T47D (cell line): ENCODE measurements around the gene GRID2.
"Not testable (repeated sequence)": the region's sequence is repeated elsewhere in the genome, so short reads cannot be mapped to it uniquely, and the experiment has no call there.

ENCODE experiments used
- DNase-seq, 2 experiments: peaks; one replicate each; pipeline versions ENCODE4 v3.0.0 to v3.0.0-alpha.2; 2011 to 2012; ENCODE audit warnings: low read depth in 1 of 2, low spot score in 1 of 2
- JUND ChIP-seq: IDR thresholded peaks from 2 replicates; pipeline ENCODE4 v1.6.1; 2012; ENCODE audit warnings: low read depth
- in situ Hi-C: cut with HindIII; loops from 2 replicates; pipeline ENCODE4 v1.10.0; 2016; ENCODE audit warnings: low sequenced_read_pairs, low pct_unique_long_range_greater_than_20kb

The GRID2 gene

DNA sequence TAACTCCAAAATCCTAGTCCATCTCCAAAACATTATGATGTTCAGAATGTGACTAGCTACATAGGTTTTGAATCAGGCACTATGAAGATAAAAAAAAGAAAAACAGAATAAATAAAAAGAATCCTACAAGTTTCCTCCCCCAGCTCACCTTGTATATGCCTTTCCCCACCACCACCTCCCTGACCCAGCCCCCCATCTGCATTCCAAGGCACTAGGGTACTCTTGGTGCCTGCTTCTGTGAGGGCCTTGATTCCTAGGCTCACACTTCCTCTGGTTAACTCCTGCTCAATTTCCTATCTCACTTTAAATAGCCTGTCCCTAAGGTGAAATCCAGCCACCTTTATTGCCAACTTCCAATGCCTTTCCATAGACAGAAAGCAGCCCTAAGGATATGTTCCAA lies 1346.1 kb downstream of the GRID2 start:
- TF ChIP-seq JUND: no peak
- in situ Hi-C loops: no loop called here

DNA sequence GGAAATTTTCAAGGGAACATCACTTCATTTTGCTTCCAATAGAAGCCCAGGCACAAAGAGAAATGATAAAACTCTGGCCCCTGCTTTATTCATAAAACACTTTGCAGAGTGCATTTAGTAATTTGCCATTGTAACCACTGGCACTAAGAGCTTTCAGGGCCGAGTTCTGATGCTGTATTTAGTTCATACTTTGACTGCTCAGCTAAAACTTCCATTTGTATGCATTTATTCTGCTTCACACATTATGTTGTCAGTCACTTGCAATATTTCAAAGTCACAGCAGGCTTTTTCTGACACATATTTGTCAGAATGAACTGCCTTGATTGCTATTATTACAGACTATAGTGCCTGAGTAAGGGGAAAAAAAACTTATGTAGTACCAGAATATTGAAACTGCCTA lies 1350.4 kb downstream of the GRID2 start:
- TF ChIP-seq JUND: no peak
- DNase-seq: no peak
- in situ Hi-C loops: no loop called here

More for the DNA sequence above, 1346.1 kb downstream of the GRID2 start:
- no peak for DNase-seq

DNA sequence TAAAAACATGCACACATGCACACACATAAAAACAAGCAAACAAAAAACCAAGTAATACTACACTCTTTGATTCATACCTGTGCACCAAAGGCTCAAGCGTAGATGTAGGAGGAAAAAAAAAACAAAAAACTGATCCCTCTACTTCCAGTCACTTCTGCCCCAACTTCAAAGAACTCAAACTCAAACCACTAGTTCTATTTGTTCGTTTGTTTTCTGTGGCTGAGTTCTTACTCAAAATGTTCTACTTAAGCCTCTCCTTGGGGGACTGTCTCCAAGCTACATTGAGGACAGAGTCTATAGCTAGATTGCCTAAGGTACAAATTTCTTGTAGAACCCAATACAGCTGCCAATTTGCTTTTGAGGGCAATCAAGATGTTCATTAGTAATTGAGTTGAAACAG lies 1353.8 kb downstream of the GRID2 start:
- no peak for DNase-seq
- in situ Hi-C loops: no loop called here
- TF ChIP-seq JUND: no peak

DNA sequence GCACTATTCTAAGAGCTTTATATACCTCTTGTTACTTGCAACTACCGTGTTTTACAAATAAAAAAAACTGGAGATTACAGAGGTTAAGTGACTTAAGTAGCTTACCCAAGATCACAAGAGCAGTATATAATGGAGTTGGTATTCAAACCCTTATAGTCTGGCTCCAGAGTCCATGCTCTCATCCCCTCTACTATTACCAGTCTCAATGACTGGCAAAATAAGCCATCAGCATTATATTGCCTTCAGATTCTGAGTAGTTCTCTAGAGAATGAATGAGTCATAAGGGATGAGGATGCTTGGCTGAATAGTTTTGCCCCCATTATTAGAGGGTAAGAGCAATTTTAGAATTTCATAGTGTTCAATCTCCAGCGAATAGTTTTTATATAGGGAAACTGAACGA lies 1354.7 kb downstream of the GRID2 start:
- DNase-seq: no peak
- no peak for TF ChIP-seq JUND
- in situ Hi-C loops: no loop called here

DNA sequence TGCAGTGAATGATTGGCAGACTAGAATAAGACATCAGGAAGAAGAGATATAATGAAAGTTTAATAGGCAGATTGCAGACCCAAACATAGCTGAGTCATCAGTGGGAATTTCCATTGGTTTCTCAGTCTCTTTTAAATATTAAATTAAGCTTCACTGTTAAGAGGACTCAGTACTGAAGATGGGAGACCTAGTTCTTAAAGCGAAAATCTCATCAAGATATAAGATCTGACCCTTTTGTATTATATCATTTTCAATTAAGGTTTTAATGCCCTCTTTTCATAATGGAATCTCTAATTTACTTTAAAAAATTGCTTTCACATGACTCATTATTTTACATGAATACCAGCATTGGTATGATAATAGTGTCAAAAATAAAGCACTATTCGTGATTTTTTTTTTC lies 1355.9 kb downstream of the GRID2 start:
- no peak for DNase-seq
- in situ Hi-C loops: no loop called here
- no peak for TF ChIP-seq JUND

DNA sequence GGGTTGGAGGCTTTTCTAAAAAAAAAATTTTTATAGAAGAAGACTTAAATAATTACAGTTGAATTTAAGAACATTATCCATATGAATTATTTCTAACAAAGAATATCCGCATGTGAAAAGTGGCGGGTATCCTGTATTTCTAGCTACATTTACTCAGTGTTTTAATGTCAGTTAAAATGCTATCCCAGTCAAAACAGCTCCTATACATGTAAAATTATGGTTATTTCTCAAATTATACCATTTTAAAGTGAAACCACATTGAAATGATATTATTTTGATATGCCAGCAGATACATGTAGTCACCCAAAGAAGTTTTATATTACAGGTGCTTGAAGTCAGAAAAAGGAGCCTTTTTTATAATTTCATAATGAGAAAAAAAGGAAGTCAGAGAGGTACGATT lies 1356.3 kb downstream of the GRID2 start:
- in situ Hi-C loops: no loop called here
- no peak for DNase-seq
- TF ChIP-seq JUND: no peak

DNA sequence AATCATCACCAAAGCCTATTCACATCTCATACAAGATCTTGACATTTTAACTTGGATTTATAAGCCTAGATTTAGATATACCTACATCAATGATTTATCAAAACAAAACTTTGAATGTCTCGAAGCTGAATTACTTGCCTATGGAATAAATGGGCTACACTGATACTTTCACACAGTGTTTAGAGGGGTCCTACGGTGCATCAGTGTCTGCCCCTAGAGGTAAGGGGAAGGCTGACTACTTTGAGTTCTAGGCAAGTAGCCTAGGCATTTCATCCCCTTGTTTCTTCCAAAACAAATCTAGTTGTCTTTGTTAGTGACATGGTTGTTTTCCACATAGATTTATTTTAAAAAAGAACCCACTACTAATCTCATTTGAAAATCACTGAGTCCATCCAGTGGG lies 1366.7 kb downstream of the GRID2 start:
- no peak for DNase-seq
- no peak for TF ChIP-seq JUND
- in situ Hi-C loops: no loop called here

DNA sequence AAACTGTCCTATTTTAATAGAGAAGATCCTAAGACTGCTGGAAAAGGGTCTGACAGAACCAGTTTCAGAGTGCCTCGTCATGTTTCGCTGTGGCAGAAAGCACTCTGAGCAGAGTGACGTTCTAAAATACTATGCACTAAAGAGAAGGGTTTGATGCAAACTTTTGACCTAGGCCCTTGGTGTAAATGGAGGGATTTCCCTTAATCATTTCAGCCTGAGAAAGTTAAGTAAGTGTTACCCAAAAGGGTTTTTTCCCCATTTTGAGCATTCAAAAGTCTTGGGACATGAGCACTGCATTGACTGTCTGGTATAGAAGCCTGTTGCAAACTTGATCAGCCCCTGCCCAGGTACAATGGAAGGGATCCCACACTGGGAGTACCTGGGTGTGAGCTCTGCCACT lies 1367.3 kb downstream of the GRID2 start:
- no peak for DNase-seq
- in situ Hi-C loops: no loop called here
- no peak for TF ChIP-seq JUND

DNA sequence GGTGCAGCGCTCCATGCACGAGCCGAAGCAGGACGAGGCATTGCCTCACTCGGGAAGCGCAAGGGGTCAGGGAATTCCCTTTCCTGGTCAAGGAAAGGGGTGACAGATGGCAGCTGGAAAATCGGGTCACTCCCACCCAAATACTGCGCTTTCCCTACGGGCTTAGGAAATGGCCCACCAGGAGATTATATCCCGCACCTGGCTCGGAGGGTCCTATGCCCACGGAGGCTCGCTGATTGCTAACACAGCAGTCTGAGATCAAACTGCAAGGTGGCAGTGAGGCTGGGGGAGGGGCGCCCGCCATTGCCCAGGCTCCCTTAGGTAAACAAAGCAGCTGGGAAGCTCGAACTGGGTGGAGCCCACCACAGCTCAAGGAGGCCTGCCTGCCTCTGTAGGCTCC lies 1373.2 kb downstream of the GRID2 start:
- in situ Hi-C loops, DNase-seq: not testable (repeated sequence)

DNA sequence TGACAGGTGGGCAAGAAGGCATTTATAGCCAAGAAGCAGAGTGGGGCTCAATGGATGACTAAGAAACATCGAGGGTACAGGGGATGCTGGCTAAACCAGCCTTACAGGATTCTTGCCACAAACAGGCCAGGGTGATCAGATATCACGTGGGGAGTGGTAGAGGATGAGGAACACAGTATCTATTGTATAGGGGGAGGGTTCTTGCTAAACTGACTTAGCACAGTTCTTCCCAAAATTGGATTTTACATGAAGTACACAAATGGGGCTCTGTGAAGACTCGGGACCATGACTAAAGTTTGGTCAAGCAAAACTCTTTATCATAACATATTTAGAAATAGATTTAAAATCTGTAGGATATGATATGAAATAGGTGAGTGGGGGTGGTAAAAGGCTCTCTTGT lies 1380.8 kb downstream of the GRID2 start:
- in situ Hi-C loops: no loop called here
- TF ChIP-seq JUND: no peak
- no peak for DNase-seq

DNA sequence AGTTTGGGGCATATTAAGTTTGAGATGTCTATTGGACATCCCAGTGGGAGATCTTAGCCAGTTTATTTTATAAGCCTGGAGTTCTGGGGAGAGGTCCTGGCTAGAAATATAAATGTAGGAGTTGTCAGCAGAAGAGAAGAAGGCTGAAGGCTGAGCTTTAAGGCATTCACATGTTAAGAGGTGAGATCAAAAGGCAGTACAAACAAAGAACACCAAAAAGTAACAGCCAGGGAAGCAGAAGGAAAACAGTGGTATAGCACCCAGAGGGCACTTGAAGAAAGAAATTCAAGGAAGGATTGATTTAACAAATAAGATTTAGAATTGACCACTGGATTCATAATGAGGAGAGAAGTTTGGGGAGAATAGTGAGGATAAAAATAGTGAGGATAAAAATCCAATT lies 1383.5 kb downstream of the GRID2 start:
- in situ Hi-C loops: no loop called here
- no peak for TF ChIP-seq JUND
- no peak for DNase-seq

DNA sequence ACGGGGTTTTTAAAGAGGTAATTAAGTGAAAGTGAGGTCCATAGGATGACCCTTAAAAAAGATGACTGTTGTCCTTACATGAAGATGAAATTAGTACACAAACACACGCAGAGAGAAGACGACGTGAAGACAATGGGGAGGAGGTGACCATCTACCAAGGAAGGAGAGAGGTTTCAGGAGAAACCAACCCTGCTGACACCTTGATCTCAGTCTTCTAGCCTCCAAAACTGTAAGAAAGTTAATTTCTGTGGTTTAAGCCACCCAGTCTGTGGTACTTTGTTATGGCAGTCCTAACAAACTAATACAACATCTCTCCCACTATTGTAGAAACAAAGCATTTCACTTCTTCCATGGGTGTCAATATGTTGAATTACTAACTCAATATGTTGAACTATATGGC lies 1385.2 kb downstream of the GRID2 start:
- DNase-seq: no peak
- no peak for TF ChIP-seq JUND
- in situ Hi-C loops: no loop called here

DNA sequence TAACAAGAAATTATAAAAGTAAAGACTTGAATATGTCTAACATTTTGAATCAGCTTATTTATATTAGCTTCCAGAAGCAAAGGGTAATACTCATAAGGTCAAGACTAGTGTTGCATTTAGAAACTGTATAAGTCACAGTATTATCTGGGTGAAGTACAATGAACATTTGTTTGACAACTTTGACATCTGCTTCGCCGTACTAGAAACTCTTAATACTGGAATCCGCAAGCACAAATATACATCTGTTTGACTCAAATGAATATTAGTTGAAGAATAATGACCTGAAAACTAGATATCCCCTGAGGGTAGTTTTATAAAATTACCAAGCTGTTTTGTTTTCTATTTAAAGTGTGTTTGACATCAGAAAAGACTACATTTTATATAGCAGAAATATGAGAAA lies 1389.4 kb downstream of the GRID2 start:
- TF ChIP-seq JUND: no peak
- in situ Hi-C loops: no loop called here
- DNase-seq: no peak

DNA sequence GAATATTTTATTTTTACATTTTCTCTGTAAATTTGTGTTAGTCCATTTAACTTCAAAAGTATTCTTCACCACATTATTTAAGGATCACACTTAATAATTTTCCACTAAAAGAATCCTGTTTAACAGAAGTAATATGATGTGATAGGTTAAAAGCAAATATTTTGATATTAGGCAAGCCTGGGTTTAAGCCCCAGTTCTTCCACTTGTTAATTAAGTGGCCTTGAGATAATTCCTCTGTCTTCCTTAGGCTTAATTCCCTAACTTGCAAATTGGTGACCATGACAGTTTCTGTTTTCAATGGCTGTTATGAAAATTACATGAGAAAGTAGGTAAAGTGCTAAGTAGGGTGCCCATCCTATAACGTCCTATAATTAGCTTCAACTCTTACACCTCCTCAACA lies 1394.9 kb downstream of the GRID2 start:
- DNase-seq: no peak
- TF ChIP-seq JUND: no peak
- in situ Hi-C loops: no loop called here

DNA sequence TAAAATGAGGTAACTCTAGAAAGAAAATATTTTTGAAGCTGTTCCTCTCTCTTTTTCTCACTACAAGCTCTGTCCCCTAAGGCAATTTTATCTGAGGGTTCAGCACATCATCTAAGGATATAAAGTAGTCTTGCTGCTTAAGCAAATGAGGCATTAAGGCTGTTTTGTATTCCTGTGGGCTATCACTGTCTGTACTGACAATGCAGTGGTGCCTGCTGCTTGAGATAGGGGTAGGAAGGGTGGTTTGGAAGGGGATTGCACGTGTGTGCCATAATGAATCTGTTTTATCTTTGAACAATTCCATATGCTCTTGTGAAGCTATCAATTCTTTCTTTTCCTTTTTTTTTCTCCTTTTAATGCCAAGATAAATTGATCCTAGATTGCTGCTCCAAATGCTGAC lies 1396.8 kb downstream of the GRID2 start:
- DNase-seq: no peak
- in situ Hi-C loops: no loop called here

More for the DNA sequence above, 1396.8 kb downstream of the GRID2 start:
- TF ChIP-seq JUND: no peak
